Spleen (tissue), 11 donors: ENCODE measurements around the gene NCOA3. TPM values are rescaled to one million over a fixed set of nuclear protein-coding genes. Genes with fewer than 3 reads are reported as not detected.
A peak's percentile ranks its signal among the peaks of the same experiment; 100 is the strongest.

Experiments
- DNase-seq: peaks from one replicate; pipeline ENCODE4 v3.0.0-alpha.2; 2020
- H3K27ac ChIP-seq, 8 donors: fragments of 200-600 bp; sonication (generic) in 7 of 8; 1 replicate in 4 of 8; 2 replicates in 4 of 8; pipeline versions ENCODE4 v1.5.0 to v1.8.0; 2016 to 2021; ENCODE audit warnings: inconsistent platforms in 4 of 8, mild to moderate bottlenecking in 4 of 8, moderate library complexity in 1 of 8
- H3K27me3 ChIP-seq, 7 donors: fragments of 200-600 bp; sonication (generic) in 6 of 7; replicated peaks in 1 of 7; 1 replicate in 4 of 7; 2 replicates in 3 of 7; pipeline versions ENCODE4 v1.5.0 to v1.8.0; 2016 to 2021; ENCODE audit warnings: inconsistent platforms in 3 of 7, mild to moderate bottlenecking in 1 of 7
- H3K36me3 ChIP-seq, 6 donors: fragments of 200-600 bp; sonication (generic) in 5 of 6; 1 replicate in 4 of 6; 2 replicates in 2 of 6; pipeline versions ENCODE4 v1.5.0 to v1.8.0; 2016 to 2021; ENCODE audit warnings: inconsistent platforms in 2 of 6
- H3K4me1 ChIP-seq, 6 donors: fragments of 200-600 bp; sonication (generic) in 5 of 6; 1 replicate in 3 of 6; 2 replicates in 3 of 6; pipeline versions ENCODE4 v1.5.0 to v1.8.0; 2016 to 2021; ENCODE audit warnings: inconsistent platforms in 3 of 6
- H3K4me3 ChIP-seq, 8 donors: fragments of 200-600 bp; sonication (generic) in 7 of 8; 1 replicate in 4 of 8; 2 replicates in 4 of 8; pipeline versions ENCODE4 v1.5.0 to v1.8.0; 2016 to 2021; ENCODE audit warnings: inconsistent platforms in 4 of 8, mild to moderate bottlenecking in 4 of 8, moderate library complexity in 2 of 8
- H3K9me3 ChIP-seq, 8 donors: fragments of 200-600 bp; sonication (generic) in 7 of 8; 1 replicate in 4 of 8; 2 replicates in 4 of 8; pipeline versions ENCODE4 v1.5.0 to v1.8.0; 2016 to 2021; ENCODE audit warnings: inconsistent platforms in 4 of 8
- POLR2A ChIP-seq, 3 donors: fragments of 450-650 bp; IDR thresholded peaks; one replicate each; pipeline ENCODE4 v1.5.1; 2017; ENCODE audit warnings: antibody characterized with exemption in 3 of 3, mild to moderate bottlenecking in 1 of 3
- POLR2AphosphoS5 ChIP-seq, 3 donors: sonication (generic); formaldehyde crosslinking; IDR thresholded peaks; one replicate each; pipeline ENCODE4 v1.5.1; 2017; ENCODE audit warnings: antibody characterized with exemption in 3 of 3
- WGBS, 5 donors: extraction: QIAGEN DNeasy Blood & Tissue Kit in 3 of 5; methylation state at CpG; one replicate each; pipeline versions ENCODE4 v1.1.5 to v1.1.7; 2013 to 2018; 5-methylcytosine and 5-hydroxymethylcytosine counted together
- intact Hi-C: fragments of 100-400 bp; cut with DNase I; formaldehyde crosslinking; loops from one replicate; pipeline ENCODE4 v1.15.0; 2023; ENCODE audit warnings: low total_unique reads
- polyA plus RNA-seq, 3 donors: library from polyadenylated mRNA; stranded (reverse); fragments of 200-250 nt; gene quantifications; one replicate each; pipeline ENCODE4 v1.2.1, GENCODE V29; 2013
- total RNA-seq, 7 donors: library from RNA; depleted of rRNA in 3 of 7; stranded (reverse); fragments of >200 nt in 3 of 7; fragmentation: NEBNext Ultra II Directional in 4 of 7; extraction: Animal tissue kit (Norgen Biotek cat#: 25700) in 4 of 7; gene quantifications; one replicate each; pipeline versions ENCODE4 v1.1.0 to v1.2.1, GENCODE V29; 2016 to 2021
- TF ChIP-seq, protein P1 (sequence below), 11 experiments: fragments of 200-600 bp in 7 of 11; fragments of 450-650 bp in 4 of 11; sonication (generic) in 4 of 11; IDR thresholded peaks in 8 of 11; conservative IDR thresholded peaks in 3 of 11; 1 replicate in 7 of 11; 2 replicates in 4 of 11; pipeline versions ENCODE4 v1.4.0 to v1.8.0; 2016 to 2021; ENCODE audit warnings: antibody characterized with exemption in 11 of 11, inconsistent platforms in 4 of 11, mild to moderate bottlenecking in 1 of 11
- donor health status: healthy with polysubstance abuse.
- donor health status: DM: no; HTN: no; CAD: no; lungs with moderate emphysema.
- donor health status: DM: no; HTN: no; CAD: no.
- donor health status: Bipolar disorder and iron deficiency.
- donor health status: healthy.
- donor health status: DM: no; HTN: no; CAD: no.
- donor health status: DM: yes; HTN: yes; CAD: no.

Gene NCOA3
- total and polyA plus RNA-seq, 10 donors, result 12.5 to 93.7 (median 82.2) TPM

GRCh38 chr20:47669927-47670890, 168.5 kb downstream of the NCOA3 start:
- intact Hi-C loops, result loop anchor here (10.0 kb wide), 1 partner anchor 115 kb away; the partner anchor contains the start of gene SULF2
- no peaks in the 10 kb centered on the region for H3K4me1 ChIP-seq
- no peak overlapping the region for H3K27ac ChIP-seq
- no peak overlapping the region for H3K4me3 ChIP-seq
- no peak for DNase-seq
- no peaks in the 10 kb centered on the region for H3K9me3 ChIP-seq
- no peaks in the 10 kb centered on the region for H3K36me3 ChIP-seq
- 91 to 95% (median 94%) methylated on average over 21 to 22 of the region's 22 CpGs for WGBS, 5 donors
- TF ChIP-seq POLR2AphosphoS5 (IDR thresholded peaks at IDR 0.05) (no peak), POLR2A (IDR thresholded peaks at IDR 0.05) (no peak)
- TF ChIP-seq, protein P1, sequence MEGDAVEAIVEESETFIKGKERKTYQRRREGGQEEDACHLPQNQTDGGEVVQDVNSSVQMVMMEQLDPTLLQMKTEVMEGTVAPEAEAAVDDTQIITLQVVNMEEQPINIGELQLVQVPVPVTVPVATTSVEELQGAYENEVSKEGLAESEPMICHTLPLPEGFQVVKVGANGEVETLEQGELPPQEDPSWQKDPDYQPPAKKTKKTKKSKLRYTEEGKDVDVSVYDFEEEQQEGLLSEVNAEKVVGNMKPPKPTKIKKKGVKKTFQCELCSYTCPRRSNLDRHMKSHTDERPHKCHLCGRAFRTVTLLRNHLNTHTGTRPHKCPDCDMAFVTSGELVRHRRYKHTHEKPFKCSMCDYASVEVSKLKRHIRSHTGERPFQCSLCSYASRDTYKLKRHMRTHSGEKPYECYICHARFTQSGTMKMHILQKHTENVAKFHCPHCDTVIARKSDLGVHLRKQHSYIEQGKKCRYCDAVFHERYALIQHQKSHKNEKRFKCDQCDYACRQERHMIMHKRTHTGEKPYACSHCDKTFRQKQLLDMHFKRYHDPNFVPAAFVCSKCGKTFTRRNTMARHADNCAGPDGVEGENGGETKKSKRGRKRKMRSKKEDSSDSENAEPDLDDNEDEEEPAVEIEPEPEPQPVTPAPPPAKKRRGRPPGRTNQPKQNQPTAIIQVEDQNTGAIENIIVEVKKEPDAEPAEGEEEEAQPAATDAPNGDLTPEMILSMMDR (IDR thresholded peaks at IDR 0.05 in 8 of 11, conservative IDR thresholded peaks at IDR 0.05 in 3 of 11), result no peak
- H3K27me3 ChIP-seq, result no peaks in the 10 kb centered on the region

DNA sequence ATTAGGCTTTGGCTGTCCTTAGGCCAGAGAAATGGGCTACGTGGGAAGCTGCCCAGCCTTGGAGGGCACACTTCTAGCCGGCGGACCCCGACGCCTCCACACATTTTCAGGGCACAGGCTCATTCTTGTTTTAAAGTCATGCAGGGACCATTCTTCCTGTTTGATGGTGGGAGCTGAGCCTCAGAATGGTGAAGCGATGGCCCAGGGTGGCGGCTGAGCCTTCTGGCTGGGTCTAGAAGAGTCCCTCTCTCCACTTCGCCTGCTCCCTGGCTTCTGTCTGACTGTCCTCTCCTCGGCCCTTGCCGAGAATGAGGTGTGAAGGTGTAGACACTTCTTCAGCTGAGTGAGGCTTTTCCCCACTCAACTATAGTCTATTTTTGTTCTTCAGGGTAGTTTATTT, 169.2 kb downstream of the NCOA3 start:
- intact Hi-C loops, result loop anchor here (10.0 kb wide), 1 partner anchor 114 kb away; the partner anchor contains the start of gene SULF2
- WGBS, 5 donors, result 89 to 98% (median 94%) methylated on average over 10 of the region's 10 CpGs

DNA sequence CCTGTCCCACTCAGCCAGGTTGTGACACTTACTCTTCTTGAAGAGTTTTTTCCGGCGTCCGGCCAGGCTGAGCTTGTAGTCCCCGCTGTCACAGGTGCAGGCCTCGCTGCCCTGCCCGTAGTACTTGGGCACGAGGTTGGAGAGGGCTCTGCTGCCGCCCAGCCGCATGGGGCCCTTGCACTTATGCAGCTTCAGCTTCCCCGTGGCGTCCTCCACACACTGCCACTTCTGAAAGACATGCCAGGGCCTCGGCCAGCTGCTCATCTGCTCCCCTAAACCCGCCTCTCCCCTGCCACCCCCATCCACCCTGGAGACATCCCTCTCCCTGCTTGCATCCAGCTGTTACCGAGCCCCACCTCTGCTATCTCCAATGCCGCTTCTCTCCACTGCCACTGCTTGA, 170.5 kb downstream of the NCOA3 start:
- TF ChIP-seq, protein P1 (IDR thresholded peaks at IDR 0.05 in 8 of 11, conservative IDR thresholded peaks at IDR 0.05 in 3 of 11), result no peak
- TF ChIP-seq POLR2AphosphoS5 (IDR thresholded peaks at IDR 0.05), result peak in 1 of 3 donors; percentile 13
- no peak for TF ChIP-seq POLR2A (IDR thresholded peaks at IDR 0.05)
- intact Hi-C loops, result loop anchor here (10.0 kb wide), 1 partner anchor 113 kb away; the partner anchor contains the start of gene SULF2

More for the DNA sequence above, 169.2 kb downstream of the NCOA3 start:
- DNase-seq, result peak; percentile 49
- Histone ChIP-seq H3K27ac (no peak overlapping the region), H3K27me3 (no peaks in the 10 kb centered on the region), H3K4me1 (no peaks in the 10 kb centered on the region), H3K4me3 (no peak overlapping the region), H3K36me3 (no peaks in the 10 kb centered on the region), H3K9me3 (no peaks in the 10 kb centered on the region)
- TF ChIP-seq POLR2AphosphoS5 (IDR thresholded peaks at IDR 0.05), result no peak
- TF ChIP-seq POLR2A (IDR thresholded peaks at IDR 0.05), result no peak
- TF ChIP-seq, protein P1 (IDR thresholded peaks at IDR 0.05 in 8 of 11, conservative IDR thresholded peaks at IDR 0.05 in 3 of 11), result no peak

More for the DNA sequence above, 170.5 kb downstream of the NCOA3 start:
- no peaks in the 10 kb centered on the region for H3K4me1 ChIP-seq
- H3K4me3 ChIP-seq, result no peak overlapping the region
- peaks cover 0 to 8% (median 0%) of the 10 kb centered on the region in 7 donors for H3K27me3 ChIP-seq
- peak; percentile 42 for DNase-seq
- no peak overlapping the region for H3K27ac ChIP-seq
- 87 to 95% (median 91%) methylated on average over 15 of the region's 15 CpGs for WGBS, 5 donors
- no peaks in the 10 kb centered on the region for H3K9me3 ChIP-seq
- no peaks in the 10 kb centered on the region for H3K36me3 ChIP-seq
